COR-L47 (cell line): Measurements from ENCODE around the gene TGM5.
A peak's percentile ranks its signal among the peaks of the same experiment; 100 is the strongest.
"Not testable (repeated sequence)": the region's sequence is repeated elsewhere in the genome, so short reads cannot be mapped to it uniquely, and the experiment has no call there.

Experiments
- DNase-seq: peaks from one replicate; lab custom pipeline; 2025; lab: John Stamatoyannopoulos, UW

Gene TGM5

DNA sequence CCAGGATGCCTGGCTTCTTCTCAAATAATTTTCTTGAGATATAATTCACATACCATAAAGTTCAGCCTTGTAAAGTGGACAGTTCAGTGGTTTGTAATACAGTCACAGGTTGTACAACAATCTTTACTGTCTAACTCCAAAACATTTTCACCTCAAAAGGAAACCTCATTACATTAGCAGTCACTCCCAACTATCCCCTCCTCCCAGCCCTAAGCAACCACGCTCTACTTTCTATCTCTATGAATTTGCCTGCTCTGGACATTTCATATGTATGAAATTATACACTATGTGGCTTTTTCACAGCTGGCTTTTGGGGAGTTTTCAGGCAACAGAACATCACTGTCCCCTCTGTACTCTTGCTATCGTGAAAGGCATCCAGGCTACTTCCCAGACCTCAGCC lies 17.5 kb downstream of the TGM5 start:
- DNase-seq: no peak

DNA sequence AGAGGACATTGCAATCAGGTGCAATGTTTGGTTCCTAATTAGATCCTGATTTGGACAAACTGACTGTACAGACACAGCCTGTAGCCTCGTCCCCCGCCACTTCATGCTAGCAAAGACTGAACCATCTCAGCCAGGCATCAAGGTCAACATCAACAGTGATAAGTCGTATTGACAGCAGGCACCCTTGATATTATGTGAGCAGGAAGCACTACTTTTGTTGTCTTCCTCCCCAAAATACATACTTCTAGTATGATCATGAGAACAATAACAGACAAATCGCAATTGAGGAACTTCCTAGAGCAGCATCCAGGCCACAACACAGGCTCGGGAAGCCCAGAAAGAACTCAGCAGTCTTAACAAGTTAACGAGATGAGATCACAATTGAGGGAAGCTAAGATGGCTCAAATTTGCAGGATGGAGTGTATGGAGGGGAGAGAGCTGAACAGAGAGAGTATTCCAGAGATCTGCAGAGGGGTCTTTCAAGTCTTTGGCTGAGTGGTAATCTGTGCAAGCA lies 20.4 kb downstream of the TGM5 start:
- DNase-seq: no peak

DNA sequence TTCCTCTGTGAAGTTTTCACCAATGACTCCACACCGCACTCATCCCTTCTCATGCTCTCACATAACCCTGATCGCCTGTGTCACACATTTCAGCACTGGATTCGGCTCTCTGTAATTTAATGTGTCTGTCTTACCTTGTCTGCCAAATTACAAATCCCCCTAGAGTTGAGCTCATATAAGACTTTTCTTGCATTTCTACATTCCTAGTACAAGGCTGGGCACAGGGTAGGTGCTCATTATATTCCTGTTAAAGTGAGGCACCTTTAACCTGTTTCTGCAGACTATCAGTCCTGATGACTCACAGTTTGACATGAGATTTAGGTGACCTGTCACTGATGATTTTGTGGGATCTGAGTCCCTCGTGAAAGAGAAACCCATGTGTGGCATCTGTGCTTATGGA lies 22.6 kb downstream of the TGM5 start:
- DNase-seq: no peak

DNA sequence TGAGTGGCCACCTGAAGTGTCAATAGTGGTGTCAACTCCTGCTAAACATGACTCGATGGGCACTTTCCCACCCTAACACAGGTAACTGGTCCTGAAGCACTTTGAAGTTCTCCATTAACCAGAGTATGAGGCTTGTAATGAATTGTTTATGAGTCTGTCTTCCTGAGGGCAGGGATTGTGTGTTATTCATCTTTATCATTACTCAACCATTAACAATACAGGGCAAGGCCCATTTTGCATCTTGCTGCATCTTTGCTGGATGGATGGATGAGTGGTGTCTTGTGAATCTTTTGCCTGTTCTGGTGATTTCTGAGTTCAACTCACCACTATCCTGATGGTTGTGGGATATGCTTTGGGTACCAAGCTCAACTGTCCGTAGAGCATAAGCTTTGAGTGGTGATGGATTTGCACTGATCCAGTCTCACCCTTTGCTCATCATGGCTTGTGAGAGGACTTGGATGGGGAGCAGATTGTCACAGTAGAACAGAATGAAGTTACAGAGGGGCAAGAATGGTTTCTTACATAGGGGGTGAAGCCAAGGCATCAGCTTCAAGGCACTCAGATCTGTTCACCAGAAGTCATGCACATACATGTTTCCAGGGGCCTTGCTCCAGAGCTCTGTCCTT lies 23.6 kb downstream of the TGM5 start:
- DNase-seq: no peak

DNA sequence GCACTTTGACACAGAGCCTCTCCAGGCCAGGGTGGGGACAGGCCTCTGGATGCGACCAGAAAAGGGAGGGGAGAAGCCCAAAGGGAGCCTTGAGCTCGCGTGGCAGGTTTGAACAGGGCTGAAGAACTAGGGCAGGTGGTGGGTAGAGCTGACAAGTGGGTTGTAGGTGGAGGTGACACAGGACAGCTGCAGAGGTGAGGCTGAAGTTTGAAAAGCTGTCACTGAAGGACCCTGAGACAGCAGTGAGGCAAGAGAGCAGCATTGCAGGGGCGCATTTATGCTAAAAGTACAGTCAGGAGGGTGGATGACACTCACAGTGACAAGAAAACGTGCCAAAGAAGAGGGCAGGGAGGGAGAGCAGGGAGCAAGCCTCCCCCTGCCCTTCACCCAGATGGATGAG lies 24.1 kb downstream of the TGM5 start:
- DNase-seq: no peak

DNA sequence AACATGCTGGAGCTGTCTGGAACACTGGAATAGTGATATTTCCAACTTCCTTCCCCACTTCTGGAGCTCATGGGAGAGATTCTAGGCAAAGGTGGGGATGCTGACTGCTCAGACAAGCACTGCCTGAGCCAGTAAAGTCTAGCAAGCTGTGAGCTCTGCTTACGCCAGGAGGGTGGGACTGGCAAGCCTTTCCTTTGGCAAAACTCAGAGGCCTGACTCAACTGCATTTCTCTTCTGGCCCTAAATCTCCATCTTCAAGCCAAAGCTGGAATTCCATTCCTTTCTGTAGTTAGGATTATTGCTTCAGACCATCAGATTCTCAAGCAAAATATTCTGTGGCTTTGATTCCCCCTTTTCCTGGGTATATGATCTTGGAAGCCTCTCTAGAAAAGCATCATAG lies 25.6 kb downstream of the TGM5 start:
- no peak for DNase-seq

DNA sequence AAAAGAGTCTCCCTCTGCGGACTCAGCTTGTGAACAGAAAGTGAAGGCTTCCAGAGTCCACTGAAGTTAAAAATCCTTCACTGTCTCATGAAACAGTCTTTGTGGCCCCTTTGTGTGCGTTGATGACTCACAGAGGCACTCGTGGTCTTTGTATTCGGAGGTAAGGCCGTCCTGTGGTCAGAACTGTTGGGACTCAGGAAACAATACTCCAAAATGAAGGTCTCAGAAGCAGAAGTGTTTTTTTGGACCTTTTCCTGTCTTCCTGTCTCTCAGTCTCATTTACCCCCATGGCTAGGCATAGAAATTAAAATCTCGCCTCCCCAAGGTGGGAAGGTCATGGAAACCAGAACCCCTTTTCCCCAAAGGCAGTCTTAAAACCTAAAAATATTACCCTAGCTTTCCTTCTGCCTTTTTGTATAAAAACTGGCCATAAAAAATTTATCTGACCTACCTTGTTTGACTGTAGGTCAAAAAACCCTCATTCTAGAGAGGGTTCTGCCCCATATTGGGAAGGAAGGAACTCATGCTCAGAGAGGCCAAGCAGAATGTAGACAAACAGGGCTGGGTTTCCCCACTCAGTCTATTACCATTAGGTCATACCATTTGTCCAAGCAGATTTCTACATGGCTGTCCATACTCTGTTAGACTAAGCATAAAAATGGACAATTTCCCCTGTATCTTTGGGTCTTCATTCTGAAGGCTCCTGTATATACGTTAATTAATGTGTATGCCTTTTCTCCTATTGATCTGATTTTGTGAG lies 26.8 kb downstream of the TGM5 start:
- DNase-seq: no peak

DNA sequence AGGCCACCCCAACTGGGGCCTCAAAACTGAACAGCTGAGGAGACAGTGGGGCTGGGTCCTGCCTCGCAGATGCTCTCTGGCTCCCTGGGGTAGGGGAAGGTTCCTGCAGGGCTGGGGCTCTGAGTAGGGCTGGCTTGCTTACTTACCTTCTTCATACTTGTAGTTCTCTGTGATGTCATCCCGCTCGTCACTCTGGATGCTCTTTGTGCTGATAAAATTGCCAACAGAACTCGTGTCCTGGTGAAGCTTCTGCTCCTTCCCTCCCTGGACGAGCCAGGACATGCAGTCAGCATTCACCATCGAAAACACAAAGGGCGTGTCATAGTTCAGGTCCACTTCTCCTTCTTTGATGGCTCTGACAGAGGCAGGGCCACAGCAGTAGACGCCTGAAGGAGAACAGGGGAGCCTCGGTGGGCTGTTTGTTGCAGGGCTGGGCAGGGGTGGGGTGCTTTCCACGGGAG lies 28.0 kb downstream of the TGM5 start:
- no peak for DNase-seq

DNA sequence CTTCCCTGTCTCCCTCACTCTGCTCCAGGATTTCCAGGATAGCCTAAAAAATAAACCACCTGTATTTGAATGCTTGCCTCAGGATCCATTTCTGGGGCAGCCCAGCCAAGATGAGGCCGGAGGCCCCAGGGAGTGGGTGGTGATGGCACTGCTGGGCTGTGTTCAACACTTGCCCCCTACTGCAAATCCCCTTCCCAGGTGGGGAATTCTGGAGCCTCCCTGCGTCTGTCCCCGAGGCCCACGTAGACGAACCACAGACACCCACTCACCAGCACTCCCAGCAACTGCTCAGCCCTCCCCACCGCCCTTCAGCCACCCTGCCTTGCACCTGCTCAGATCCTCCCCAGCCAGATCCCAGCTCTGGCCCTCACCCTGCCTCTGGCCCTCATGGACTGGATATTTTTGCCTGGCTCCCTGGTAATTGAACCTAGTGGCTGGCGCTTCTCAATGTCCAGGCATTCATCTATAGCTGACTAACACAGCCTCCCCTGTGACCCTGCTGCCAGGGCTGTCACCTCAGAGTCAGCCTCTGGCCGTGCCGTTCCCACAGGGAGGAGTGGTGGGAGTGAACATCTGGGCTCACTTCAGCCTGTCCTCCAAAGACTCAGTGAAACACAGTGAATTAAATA lies 28.8 kb downstream of the TGM5 start:
- no peak for DNase-seq

DNA sequence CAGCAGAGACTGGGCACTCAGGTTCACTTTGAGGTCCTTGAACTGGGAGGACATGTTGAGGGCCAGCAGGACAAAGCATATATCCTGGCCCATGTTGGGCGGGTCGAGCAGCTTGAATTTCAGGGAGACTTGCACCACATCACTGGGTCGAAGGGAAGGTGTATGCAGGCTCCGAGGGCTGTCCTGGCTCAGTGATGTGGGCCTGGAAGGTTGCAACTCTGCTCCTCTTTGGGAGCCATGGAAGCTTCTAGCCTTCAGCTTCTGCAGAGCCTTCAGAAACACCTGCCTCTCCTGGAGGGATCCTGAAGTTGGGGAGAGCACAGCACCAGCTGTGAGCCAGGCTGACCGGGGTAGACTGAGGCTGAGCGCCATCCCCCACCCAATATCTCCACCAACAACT lies 31.2 kb downstream of the TGM5 start:
- no peak for DNase-seq

DNA sequence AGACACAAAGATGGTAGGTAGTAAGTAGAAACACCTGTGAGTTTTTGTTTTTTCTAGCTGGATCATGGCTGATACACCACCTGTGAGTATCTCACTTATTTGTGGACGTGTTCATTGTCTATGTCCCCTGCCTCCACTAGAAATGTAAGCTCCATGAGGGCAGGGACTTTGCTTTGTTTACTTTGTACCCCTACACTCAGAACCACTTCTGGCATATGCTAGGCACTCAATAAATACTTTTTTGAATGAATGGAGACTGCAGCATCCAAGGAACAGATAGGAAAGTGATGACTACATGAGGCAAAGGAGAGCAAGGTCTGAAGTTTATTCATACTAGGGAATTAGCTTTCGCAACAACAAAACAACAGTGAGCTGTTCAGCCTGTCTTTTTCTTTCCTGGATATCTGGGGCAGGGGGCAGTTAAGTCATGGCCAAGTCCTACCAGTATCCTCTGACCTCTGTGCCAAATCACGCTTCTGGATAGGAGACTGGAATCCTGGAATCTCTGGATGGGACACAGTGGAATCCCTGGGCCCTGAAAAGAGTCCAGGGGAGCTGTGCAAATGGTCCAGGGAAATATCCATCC lies 34.3 kb downstream of the TGM5 start:
- DNase-seq: no peak

DNA sequence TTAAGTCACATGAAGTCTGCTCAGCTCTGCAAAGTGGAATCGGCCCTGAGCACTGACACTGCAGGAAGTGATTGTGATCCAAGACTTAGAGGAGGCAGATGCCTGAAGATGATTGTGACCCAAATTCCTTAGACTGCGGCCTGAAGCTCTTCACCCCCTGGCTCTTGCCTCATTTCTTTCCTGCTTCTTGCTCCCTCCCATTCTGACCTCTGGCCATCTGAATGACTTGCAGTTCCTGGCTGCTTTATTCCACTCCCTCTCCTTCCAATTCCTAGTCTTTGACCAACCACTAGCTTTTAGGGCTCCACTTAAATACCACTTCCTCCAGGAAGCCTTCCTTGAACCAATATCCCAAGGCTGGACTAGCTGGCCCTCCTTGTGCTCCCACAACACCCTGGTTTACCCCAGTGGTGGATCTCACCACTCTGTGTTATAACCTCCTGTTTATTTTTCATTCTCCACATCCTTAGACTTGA lies 36.0 kb downstream of the TGM5 start:
- no peak for DNase-seq

DNA sequence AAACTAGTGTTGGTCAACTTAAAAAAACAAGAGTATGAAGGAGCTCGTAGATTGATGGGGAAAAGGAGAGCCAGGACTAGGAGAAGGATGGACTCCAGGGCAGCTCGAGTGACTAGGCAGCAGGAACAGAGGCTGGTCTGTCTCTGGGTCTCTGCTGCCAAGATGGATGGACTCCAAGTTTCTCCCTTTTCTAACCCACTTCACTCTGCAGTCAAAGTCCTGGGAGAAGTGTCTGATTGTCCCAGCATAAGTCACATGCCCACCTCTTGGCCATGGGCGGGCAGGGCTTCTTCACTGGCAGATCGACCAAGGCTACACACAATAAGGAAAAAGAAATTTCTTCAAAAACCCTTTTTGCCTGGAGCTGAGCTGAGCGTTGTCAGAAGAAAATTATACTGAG lies 36.8 kb downstream of the TGM5 start:
- no peak for DNase-seq

DNA sequence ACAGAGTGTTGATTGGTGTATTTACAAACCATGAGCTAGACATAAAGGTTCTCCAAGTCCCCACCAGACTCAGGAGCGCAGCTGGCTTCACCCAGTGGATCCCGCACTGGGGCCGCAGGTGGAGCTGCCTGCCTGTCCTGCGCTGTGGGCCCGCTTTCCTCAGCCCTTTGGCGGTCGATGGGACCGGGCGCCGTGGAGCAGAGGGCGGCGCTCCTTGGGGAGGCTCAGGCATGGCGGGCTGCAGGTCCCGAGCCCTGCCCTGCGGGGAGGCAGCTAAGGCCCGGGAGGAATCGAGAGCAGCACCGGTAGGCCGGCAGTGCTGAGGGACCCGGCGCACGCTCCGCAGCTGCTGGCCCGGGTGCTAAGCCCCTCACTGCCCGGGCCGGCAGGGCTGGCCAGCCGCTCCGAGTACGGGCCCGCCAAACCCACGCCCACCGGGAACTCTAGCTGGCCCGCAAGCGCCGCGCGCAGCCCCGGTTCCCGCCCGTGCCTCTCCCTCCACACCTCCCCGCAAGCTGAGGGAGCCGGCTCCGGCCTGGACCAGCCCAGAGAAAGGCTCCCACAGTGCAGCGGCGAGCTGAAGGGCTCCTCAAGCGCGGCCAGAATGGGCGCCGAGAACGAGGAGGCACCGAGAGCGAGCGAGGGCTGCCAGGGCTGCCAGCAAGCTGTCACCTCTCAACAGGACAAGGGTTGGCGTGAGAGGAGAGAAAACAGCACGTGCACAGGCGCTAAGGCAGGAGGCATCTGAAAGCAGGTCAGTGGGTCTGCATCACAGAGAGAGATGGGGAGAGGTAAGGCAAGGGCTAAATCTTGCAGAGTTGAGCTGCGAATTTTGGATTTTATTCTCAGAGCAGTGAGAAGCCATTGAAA lies 40.1 kb downstream of the TGM5 start:
- DNase-seq: no peak

DNA sequence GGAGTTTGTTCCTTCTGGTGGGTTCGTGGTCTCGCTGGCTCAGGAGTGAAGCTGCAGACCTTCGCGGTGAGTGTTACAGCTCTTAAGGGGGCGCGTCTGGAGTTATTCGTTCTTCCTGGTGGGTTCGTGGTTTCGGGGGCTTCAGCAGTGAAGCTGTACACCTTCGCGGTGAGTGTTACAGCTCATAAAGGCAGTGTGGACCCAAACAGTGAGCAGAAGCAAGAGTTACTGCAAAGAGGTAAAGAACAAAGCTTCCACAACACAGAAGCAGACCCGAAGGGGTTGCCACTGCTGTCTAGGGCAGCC lies 40.8 kb downstream of the TGM5 start:
- DNase-seq: not testable (repeated sequence)

DNA sequence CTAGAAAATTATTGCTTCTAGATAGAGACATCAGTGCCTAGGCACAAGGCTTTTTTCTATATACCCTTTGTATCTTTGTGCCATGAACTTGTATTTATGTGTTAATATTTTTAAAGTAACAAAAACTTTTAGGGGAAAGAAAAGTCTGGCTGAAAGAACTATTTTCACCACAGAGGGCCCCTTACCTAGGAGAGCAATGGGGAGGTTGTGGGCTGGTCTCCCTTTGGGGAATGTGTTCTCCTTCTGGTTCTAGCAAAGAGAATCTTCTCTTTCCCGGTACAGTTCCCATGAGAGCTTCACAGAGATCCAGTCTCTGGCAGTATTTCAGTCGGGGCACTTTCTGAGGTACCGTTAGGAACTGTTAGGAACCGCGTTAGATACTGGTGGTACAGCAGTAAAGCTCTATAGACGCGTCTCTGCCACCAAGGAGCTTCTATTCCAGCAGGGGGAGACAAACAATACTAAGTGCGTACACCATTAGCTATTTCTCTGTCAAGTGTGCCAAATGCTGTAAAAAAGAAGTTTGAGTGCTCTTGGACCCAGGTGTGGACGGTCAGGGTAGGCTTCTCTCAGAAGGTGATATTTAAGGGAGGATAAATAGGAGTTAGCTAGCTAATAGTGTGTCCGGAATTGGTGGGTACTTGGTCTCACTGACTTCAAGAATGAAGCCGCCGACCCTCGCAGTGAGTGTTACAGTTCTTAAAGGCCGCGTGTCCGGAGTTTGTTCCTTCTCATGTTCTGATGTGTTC lies 41.4 kb downstream of the TGM5 start:
- DNase-seq: peak; percentile 60

DNA sequence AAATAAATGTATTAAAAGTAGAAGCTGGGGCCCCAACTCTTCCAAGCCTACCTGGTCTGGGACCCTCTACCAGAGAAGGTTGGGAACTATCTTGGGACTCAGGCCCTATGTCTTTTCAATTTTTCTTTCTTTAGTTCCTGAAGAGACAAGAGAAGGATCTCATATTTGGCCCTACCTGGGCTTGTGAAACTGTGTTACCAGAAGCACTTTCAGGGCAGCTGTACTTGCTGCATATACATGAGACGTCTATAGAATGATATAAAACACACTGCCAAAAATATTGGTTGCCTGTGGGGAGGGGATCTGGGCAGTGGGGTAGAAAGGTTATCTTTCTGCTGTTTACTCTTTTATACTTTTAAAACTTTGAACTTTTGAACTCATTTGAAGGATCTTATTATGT lies 45.3 kb downstream of the TGM5 start:
- DNase-seq: no peak

DNA sequence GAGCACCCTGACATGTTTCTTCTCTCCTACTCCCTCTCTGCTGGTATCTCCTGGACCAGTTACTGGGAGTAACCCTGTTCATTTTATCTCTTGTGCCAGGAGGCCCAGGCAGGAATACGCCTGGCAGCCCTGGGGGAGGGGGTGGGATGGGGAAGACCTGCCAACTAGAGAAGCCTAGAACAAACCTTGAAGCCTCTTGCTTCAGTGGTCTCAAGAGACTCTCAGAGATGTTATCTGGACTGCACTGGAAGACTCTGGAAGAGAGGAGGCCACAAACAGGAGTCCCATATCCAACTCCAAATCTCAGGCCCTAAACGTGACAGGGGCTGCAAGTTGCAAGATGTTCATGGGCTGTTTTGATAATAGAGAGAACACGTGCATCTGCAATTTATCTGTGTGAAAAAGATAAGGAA lies 45.7 kb downstream of the TGM5 start, which contains the start of gene EPB42:
TSS of gene EPB42 (minus strand) at position 28 of the 413 bp plus-strand sequence. CDS start 193 bp downstream, outside the sequence.
- no peak for DNase-seq

DNA sequence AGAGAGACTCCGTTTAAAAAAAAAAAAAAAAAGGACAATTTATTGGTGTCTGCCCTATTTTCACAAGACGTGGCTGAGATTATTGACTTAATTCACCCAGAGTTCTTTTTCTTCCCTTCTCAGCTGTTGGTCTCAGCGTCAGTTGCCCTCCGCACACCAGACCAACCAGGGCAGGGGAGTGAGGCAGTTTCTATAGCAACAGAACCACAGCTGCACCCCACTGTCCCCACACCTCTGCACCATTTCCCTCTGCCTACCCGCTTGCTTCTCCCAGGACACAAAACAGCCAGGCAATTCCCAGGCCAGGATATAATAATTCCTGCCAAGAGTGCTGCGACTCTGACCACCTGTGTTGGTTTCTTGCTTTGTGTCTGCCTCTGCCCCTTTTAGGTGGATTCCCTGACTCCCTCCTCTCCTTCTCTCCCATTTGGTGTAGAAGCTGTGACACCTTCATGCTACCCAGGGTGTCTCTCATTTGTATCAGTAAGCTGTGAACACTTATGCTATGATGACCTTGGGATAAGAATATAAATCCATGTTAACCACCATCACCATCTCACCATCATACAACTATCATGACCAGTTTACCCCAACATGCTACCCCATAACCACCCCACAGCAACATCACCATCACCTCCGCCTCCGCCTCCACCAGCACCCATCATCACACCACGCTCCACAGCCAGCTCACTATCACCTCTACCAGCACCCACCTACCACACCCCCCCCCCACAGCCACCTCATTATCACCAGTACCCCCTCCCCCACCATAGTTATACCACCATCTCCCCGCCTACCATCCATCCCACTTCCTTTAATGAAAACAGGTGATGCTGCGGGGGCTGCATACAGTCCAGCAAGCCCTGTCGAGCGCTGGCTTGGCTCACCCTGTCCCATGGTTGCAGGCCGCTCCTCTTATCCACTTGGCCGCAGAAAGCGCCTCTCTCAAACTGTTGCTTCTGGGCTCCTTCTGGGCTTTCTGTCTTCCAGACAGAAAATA lies 46.5 kb downstream of the TGM5 start:
- no peak for DNase-seq
